WTC11 (cell line): ENCODE data around the gene NFATC2. TPM values are rescaled to one million over a fixed set of nuclear protein-coding genes. Genes with fewer than 3 reads are reported as not detected.

Experiments
- ATAC-seq: fragments of 200-7000 bp; cut with Tn5 transposase; 2 replicates; pipeline ENCODE4 v1.10.0; 2021; ENCODE audit warnings: mild to moderate bottlenecking, moderate library complexity
- CTCF ChIA-PET: fragments of 300-600 bp; sonication (Branson Sonifier 250); formaldehyde crosslinking; loops from one replicate; lab custom pipeline; 2021; ENCODE audit warnings: antibody characterized with exemption; lab: Charles Lee
- POLR2A ChIA-PET: fragments of 350-600 bp; sonication (Branson Sonifier 250); formaldehyde crosslinking; loops from one replicate; lab custom pipeline; 2021; ENCODE audit warnings: antibody characterized with exemption; lab: Charles Lee
- DNase-seq: peaks from one replicate; pipeline ENCODE4 v3.0.0; 2021; ENCODE audit warnings: low spot score
- H3K27ac Mint-ChIP-seq: 2 replicates; pipeline ENCODE4 v1.8.0; 2021; ENCODE audit warnings: mixed read lengths
- H3K27me3 Mint-ChIP-seq: 2 replicates; pipeline ENCODE4 v1.8.0; 2021; ENCODE audit warnings: low read depth, mild to moderate bottlenecking, moderate library complexity, mixed read lengths
- H3K36me3 Mint-ChIP-seq: 2 replicates; pipeline ENCODE4 v1.8.0; 2021; ENCODE audit warnings: mixed read lengths
- H3K4me1 Mint-ChIP-seq: 2 replicates; pipeline ENCODE4 v1.8.0; 2022; ENCODE audit warnings: mixed read lengths
- H3K4me3 Mint-ChIP-seq: 2 replicates; pipeline ENCODE4 v1.8.0; 2021; ENCODE audit warnings: mild to moderate bottlenecking, moderate library complexity, mixed read lengths
- H3K9me3 Mint-ChIP-seq: 2 replicates; pipeline ENCODE4 v1.8.0; 2021; ENCODE audit warnings: mixed read lengths
- CREB1 ChIP-seq: sonication (generic); formaldehyde crosslinking; IDR thresholded peaks from 2 replicates; pipeline ENCODE4 v1.8.0; 2023; ENCODE audit warnings: mild to moderate bottlenecking, missing genetic modification reagents
- E2F4 ChIP-seq: sonication (generic); formaldehyde crosslinking; IDR thresholded peaks from 2 replicates; pipeline ENCODE4 v1.8.1; 2022; ENCODE audit warnings: low read depth, mild to moderate bottlenecking, moderate library complexity, missing genetic modification reagents, borderline replicate concordance
- ETV6 ChIP-seq: sonication (generic); formaldehyde crosslinking; IDR thresholded peaks from 2 replicates; pipeline ENCODE4 v1.8.1; 2022; ENCODE audit warnings: mild to moderate bottlenecking, missing genetic modification reagents
- FOXP1 ChIP-seq: sonication (generic); formaldehyde crosslinking; IDR thresholded peaks from 2 replicates; pipeline ENCODE4 v1.8.0; 2022; ENCODE audit warnings: missing genetic modification reagents, mild to moderate bottlenecking, moderate library complexity, borderline replicate concordance
- GABPB1 ChIP-seq: sonication (generic); formaldehyde crosslinking; IDR thresholded peaks from 2 replicates; pipeline ENCODE4 v1.8.1; 2023; ENCODE audit warnings: mild to moderate bottlenecking, missing genetic modification reagents
- IRF2 ChIP-seq: sonication (generic); formaldehyde crosslinking; IDR thresholded peaks from 2 replicates; pipeline ENCODE4 v1.8.0; 2022; ENCODE audit warnings: low read depth, missing genetic modification reagents, borderline replicate concordance
- JAZF1 ChIP-seq: fragments of 250-450 bp; sonication (Bioruptor Pico); IDR thresholded peaks from 2 replicates; pipeline ENCODE4 v1.9.0; 2021; ENCODE audit warnings: moderate library complexity, mild to moderate bottlenecking, inconsistent platforms
- NFATC4 ChIP-seq: fragments of 250-450 bp; sonication (Bioruptor Pico); IDR thresholded peaks from 2 replicates; pipeline ENCODE4 v1.9.0; 2021; ENCODE audit warnings: mild to moderate bottlenecking
- NFE2L1 ChIP-seq: sonication (generic); formaldehyde crosslinking; IDR thresholded peaks from 2 replicates; pipeline ENCODE4 v1.8.1; 2023; ENCODE audit warnings: missing genetic modification reagents
- NR1H2 ChIP-seq: sonication (generic); formaldehyde crosslinking; IDR thresholded peaks from 2 replicates; pipeline ENCODE4 v1.9.0; 2021; ENCODE audit warnings: mild to moderate bottlenecking, moderate library complexity, missing genetic modification reagents
- SMAD3 ChIP-seq: sonication (generic); formaldehyde crosslinking; IDR thresholded peaks from 2 replicates; pipeline ENCODE4 v1.8.0; 2022; ENCODE audit warnings: missing genetic modification reagents, mild to moderate bottlenecking, borderline replicate concordance
- SMAD4 ChIP-seq: sonication (generic); formaldehyde crosslinking; IDR thresholded peaks from 2 replicates; pipeline ENCODE4 v1.8.0; 2022; ENCODE audit warnings: mild to moderate bottlenecking, missing genetic modification reagents
- TEAD1 ChIP-seq: sonication (generic); formaldehyde crosslinking; IDR thresholded peaks from 2 replicates; pipeline ENCODE4 v1.8.0; 2022; ENCODE audit warnings: mild to moderate bottlenecking, missing genetic modification reagents
- TP53 ChIP-seq: sonication (generic); formaldehyde crosslinking; IDR thresholded peaks from 2 replicates; pipeline ENCODE4 v1.8.1; 2023; ENCODE audit warnings: mild to moderate bottlenecking, missing genetic modification reagents
- ZNF219 ChIP-seq: sonication (generic); formaldehyde crosslinking; IDR thresholded peaks from 2 replicates; pipeline ENCODE4 v1.8.0; 2023; ENCODE audit warnings: missing genetic modification reagents, mild to moderate bottlenecking, borderline replicate concordance
- ZNF396 ChIP-seq: fragments of 250-450 bp; sonication (Bioruptor Pico); IDR thresholded peaks from 2 replicates; pipeline ENCODE4 v1.8.0; 2021; ENCODE audit warnings: mild to moderate bottlenecking, moderate library complexity, borderline replicate concordance
- ZNF532 ChIP-seq: fragments of 250-450 bp; sonication (Bioruptor Pico); IDR thresholded peaks from 2 replicates; pipeline ENCODE4 v1.9.0; 2021; ENCODE audit warnings: mild to moderate bottlenecking, borderline replicate concordance
- total RNA-seq: library from RNA; stranded (reverse); gene quantifications from 3 replicates; pipeline ENCODE4 v1.2.3, GENCODE V29; 2021
- TF ChIP-seq, protein P1 (sequence below): sonication (generic); formaldehyde crosslinking; IDR thresholded peaks from 2 replicates; pipeline ENCODE4 v1.8.1; 2022; ENCODE audit warnings: low read depth, missing genetic modification reagents, borderline replicate concordance
- TF ChIP-seq, protein P2 (sequence below): sonication (generic); formaldehyde crosslinking; IDR thresholded peaks from 2 replicates; pipeline ENCODE4 v1.8.1; 2022; ENCODE audit warnings: mild to moderate bottlenecking, missing genetic modification reagents, moderate library complexity, borderline replicate concordance
- TF ChIP-seq, protein P3 (sequence below): sonication (generic); formaldehyde crosslinking; IDR thresholded peaks from 2 replicates; pipeline ENCODE4 v1.8.0; 2022; ENCODE audit warnings: mild to moderate bottlenecking, missing genetic modification reagents
- TF ChIP-seq, protein P4 (sequence below): fragments of 250-450 bp; sonication (Bioruptor Pico); IDR thresholded peaks from 2 replicates; pipeline ENCODE4 v1.9.0; 2021; ENCODE audit warnings: mild to moderate bottlenecking

Gene NFATC2
- total RNA-seq, 1 experiment from 2014 or later: 1.7 TPM

- no peak for TF ChIP-seq SMAD4 (CRISPR knock-in tag)
- no peak for TF ChIP-seq ZNF219 (CRISPR knock-in tag)
- TF ChIP-seq, protein P1, sequence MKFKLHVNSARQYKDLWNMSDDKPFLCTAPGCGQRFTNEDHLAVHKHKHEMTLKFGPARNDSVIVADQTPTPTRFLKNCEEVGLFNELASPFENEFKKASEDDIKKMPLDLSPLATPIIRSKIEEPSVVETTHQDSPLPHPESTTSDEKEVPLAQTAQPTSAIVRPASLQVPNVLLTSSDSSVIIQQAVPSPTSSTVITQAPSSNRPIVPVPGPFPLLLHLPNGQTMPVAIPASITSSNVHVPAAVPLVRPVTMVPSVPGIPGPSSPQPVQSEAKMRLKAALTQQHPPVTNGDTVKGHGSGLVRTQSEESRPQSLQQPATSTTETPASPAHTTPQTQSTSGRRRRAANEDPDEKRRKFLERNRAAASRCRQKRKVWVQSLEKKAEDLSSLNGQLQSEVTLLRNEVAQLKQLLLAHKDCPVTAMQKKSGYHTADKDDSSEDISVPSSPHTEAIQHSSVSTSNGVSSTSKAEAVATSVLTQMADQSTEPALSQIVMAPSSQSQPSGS (CRISPR knock-in tag): no peak
- TF ChIP-seq NFATC4 (CRISPR knock-in tag): no peak
- no peak for TF ChIP-seq FOXP1 (CRISPR knock-in tag)
Observed at GRCh38 chr20:51587145-51587544, 44.6 kb upstream of the NFATC2 start (continued).

- Mint-ChIP-seq H3K9me3 (0 out of 2 replicates have a peak, but pooled peaks cover 3% of the 10 kb centered on the region), H3K36me3 (no peaks in the 10 kb centered on the region), H3K4me1 (no peaks in the 10 kb centered on the region)
- POLR2A ChIA-PET: interaction anchor here (0.7 kb wide), 1 partner anchor 412 kb away, joined by 3 read pairs; no protein-coding TSS in a partner anchor
- TF ChIP-seq, protein P2, sequence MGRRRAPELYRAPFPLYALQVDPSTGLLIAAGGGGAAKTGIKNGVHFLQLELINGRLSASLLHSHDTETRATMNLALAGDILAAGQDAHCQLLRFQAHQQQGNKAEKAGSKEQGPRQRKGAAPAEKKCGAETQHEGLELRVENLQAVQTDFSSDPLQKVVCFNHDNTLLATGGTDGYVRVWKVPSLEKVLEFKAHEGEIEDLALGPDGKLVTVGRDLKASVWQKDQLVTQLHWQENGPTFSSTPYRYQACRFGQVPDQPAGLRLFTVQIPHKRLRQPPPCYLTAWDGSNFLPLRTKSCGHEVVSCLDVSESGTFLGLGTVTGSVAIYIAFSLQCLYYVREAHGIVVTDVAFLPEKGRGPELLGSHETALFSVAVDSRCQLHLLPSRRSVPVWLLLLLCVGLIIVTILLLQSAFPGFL (CRISPR knock-in tag): no peak
- no peak for TF ChIP-seq TP53
- TF ChIP-seq NR1H2 (CRISPR knock-in tag): no peak
- TF ChIP-seq SMAD3: no peak
- TF ChIP-seq GABPB1 (CRISPR knock-in tag): no peak
- TF ChIP-seq, protein P3, sequence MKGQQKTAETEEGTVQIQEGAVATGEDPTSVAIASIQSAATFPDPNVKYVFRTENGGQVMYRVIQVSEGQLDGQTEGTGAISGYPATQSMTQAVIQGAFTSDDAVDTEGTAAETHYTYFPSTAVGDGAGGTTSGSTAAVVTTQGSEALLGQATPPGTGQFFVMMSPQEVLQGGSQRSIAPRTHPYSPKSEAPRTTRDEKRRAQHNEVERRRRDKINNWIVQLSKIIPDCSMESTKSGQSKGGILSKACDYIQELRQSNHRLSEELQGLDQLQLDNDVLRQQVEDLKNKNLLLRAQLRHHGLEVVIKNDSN (CRISPR knock-in tag): no peak
- TF ChIP-seq NFE2L1: no peak
- TF ChIP-seq CREB1 (CRISPR knock-in tag): no peak
- no peak for TF ChIP-seq SMAD4 (CRISPR knock-in tag)
- no peak for TF ChIP-seq ETV6 (CRISPR knock-in tag)
- no peak for TF ChIP-seq ZNF396
- no peak for TF ChIP-seq E2F4
- TF ChIP-seq ZNF532 (CRISPR knock-in tag): no peak
- no peak for TF ChIP-seq TEAD1 (CRISPR knock-in tag)
- TF ChIP-seq JAZF1 (CRISPR knock-in tag): no peak
- TF ChIP-seq IRF2 (CRISPR knock-in tag): no peak
- TF ChIP-seq, protein P4, sequence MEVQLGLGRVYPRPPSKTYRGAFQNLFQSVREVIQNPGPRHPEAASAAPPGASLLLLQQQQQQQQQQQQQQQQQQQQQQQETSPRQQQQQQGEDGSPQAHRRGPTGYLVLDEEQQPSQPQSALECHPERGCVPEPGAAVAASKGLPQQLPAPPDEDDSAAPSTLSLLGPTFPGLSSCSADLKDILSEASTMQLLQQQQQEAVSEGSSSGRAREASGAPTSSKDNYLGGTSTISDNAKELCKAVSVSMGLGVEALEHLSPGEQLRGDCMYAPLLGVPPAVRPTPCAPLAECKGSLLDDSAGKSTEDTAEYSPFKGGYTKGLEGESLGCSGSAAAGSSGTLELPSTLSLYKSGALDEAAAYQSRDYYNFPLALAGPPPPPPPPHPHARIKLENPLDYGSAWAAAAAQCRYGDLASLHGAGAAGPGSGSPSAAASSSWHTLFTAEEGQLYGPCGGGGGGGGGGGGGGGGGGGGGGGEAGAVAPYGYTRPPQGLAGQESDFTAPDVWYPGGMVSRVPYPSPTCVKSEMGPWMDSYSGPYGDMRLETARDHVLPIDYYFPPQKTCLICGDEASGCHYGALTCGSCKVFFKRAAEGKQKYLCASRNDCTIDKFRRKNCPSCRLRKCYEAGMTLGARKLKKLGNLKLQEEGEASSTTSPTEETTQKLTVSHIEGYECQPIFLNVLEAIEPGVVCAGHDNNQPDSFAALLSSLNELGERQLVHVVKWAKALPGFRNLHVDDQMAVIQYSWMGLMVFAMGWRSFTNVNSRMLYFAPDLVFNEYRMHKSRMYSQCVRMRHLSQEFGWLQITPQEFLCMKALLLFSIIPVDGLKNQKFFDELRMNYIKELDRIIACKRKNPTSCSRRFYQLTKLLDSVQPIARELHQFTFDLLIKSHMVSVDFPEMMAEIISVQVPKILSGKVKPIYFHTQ: no peak
- TF ChIP-seq, all 79 proteins: peak for 0
- peaks cover 4% of the 10 kb centered on the region; the same call in 1 of the 2 replicates for H3K27me3 Mint-ChIP-seq
- DNase-seq: no peak
- no peak overlapping the region for H3K27ac Mint-ChIP-seq
- H3K4me3 Mint-ChIP-seq: no peak overlapping the region
- CTCF ChIA-PET: no interaction called here
- ATAC-seq: no peak
Observed at GRCh38 chr20:51586005-51586440, 43.5 kb upstream of the NFATC2 start.
